Heart left ventricle (tissue), 16 donors: Measurements from ENCODE around the gene GLB1L. TPM values are rescaled to one million over a fixed set of nuclear protein-coding genes. Genes with fewer than 3 reads are reported as not detected.
"Not testable (repeated sequence)": the region's sequence is repeated elsewhere in the genome, so short reads cannot be mapped to it uniquely, and the experiment has no call there.

Source experiments
- ATAC-seq, 4 donors: fragments of 200-7000 bp; cut with Tn5 transposase; one replicate each; pipeline ENCODE4 v1.9.1; 2020 to 2022; ENCODE audit warnings: moderate library complexity in 4 of 4, mild to moderate bottlenecking in 3 of 4, moderate number of reproducible peaks in 1 of 4
- DNase-seq, 5 donors: peaks; one replicate each; pipeline ENCODE4 v3.0.0-alpha.2; 2020
- H3K27ac ChIP-seq, 12 donors: fragments of 200-600 bp; sonication (generic) in 4 of 12; one replicate each; pipeline versions ENCODE4 v1.5.0 to v1.8.0; 2016 to 2022; ENCODE audit warnings: mild to moderate bottlenecking in 2 of 12
- H3K27me3 ChIP-seq, 9 donors: fragments of 200-600 bp; sonication (generic) in 2 of 9; one replicate each; pipeline versions ENCODE4 v1.5.1 to v1.8.0; 2016 to 2022; ENCODE audit warnings: mild to moderate bottlenecking in 3 of 9
- H3K36me3 ChIP-seq, 9 donors: fragments of 200-600 bp; sonication (generic) in 2 of 9; one replicate each; pipeline versions ENCODE4 v1.5.0 to v1.8.0; 2018 to 2022; ENCODE audit warnings: mild to moderate bottlenecking in 2 of 9
- H3K4me1 ChIP-seq, 12 donors: fragments of 200-600 bp; sonication (generic) in 4 of 12; one replicate each; pipeline versions ENCODE4 v1.5.0 to v1.8.0; 2016 to 2022; ENCODE audit warnings: mild to moderate bottlenecking in 3 of 12
- H3K4me3 ChIP-seq, 12 donors: fragments of 200-600 bp; sonication (generic) in 4 of 12; one replicate each; pipeline versions ENCODE4 v1.5.0 to v1.8.0; 2017 to 2022; ENCODE audit warnings: mild to moderate bottlenecking in 9 of 12, moderate library complexity in 4 of 12
- H3K9me3 ChIP-seq, 12 donors: fragments of 200-600 bp; sonication (generic) in 4 of 12; one replicate each; pipeline versions ENCODE4 v1.5.0 to v1.8.0; 2016 to 2022; ENCODE audit warnings: mild to moderate bottlenecking in 1 of 12
- CTCF ChIP-seq, 12 donors: fragments of 200-600 bp; sonication (generic) in 4 of 12; IDR thresholded peaks; one replicate each; pipeline versions ENCODE4 v1.5.0 to v1.8.0; 2018 to 2022; ENCODE audit warnings: antibody characterized with exemption in 12 of 12, mild to moderate bottlenecking in 5 of 12
- POLR2A ChIP-seq, 2 donors: fragments of 450-650 bp; IDR thresholded peaks; one replicate each; pipeline ENCODE4 v1.6.1; 2017; ENCODE audit warnings: antibody characterized with exemption in 2 of 2, mild to moderate bottlenecking in 2 of 2, moderate library complexity in 2 of 2
- WGBS, 4 donors: extraction: QIAGEN DNeasy Blood & Tissue Kit in 2 of 4; methylation state at CpG; one replicate each; pipeline versions ENCODE4 v1.1.5 to v1.1.7; 2013 to 2018; 5-methylcytosine and 5-hydroxymethylcytosine counted together
- intact Hi-C, 10 donors: fragments of 100-400 bp; cut with DNase I; formaldehyde crosslinking; loops; one replicate each; pipeline versions ENCODE4 v1.11.1 to v1.14.2; 2022
- polyA plus RNA-seq, 2 donors: library from polyadenylated mRNA; stranded (reverse); fragments of 200-250 nt; gene quantifications; one replicate each; pipeline ENCODE4 v1.2.3, GENCODE V29; 2013
- total RNA-seq, 9 donors: library from RNA; depleted of rRNA in 2 of 9; stranded (reverse); fragments of >200 nt in 2 of 9; fragmentation: NEBNext Ultra II Directional in 3 of 9; extraction: Animal tissue kit (Norgen Biotek cat#: 25700) in 3 of 9; gene quantifications; one replicate each; pipeline versions ENCODE4 v1.1.0 to v1.2.4, GENCODE V29; 2016 to 2023
- donor health status: ischemic (EF 13 %, LVEDD 7.1; RV severe dilation, severe dysfunction).
- donor health status: healthy with polysubstance abuse.
- donor health status: DM: no; HTN: yes; CAD: no.
- donor health status: DM: no; HTN: no; CAD: no.
- donor health status: ischemic (EF 25% LVEDD 6.9; RV normal size, moderate dysfunction).
- donor health status: ischemic (EF 25% LVEDD 5.7; RV mildly dilated, moderate dysfunction).
- donor health status: healthy.
- donor health status: DM: yes; HTN: yes; CAD: no.
- donor health status: ischemic (EF 35%, LVEDD 5.7; RV mildly dilated, moderate dysfunction).
- donor health status: nonischemic (EF 11% LVEDD 7.7; RV severe dilation, severe dysfunction).
- donor health status: DM: yes; HTN: yes; CAD: no.
- donor health status: PGD.
- donor health status: ischemic (EF 29% LVEDD 5.4; RV normal size, mild dysfunction).
- donor health status: nonischemic (EF 23%, LVEDD 6.1; RV moderate dilation, normal function).

The GLB1L gene
- total and polyA plus RNA-seq, 11 donors, result 1.3 to 7.9 (median 2.4) TPM

- 47 to 56% (median 50%) methylated on average over 16 of the region's 16 CpGs for WGBS, 4 donors
- TF ChIP-seq CTCF (IDR thresholded peaks at IDR 0.05), result no peak
- no peak for TF ChIP-seq POLR2A (IDR thresholded peaks at IDR 0.05)
- H3K36me3 ChIP-seq, result peaks cover 0 to 20% (median 10%) of the 10 kb centered on the region in 9 donors
- DNase-seq, result peak in 4 of 5 donors; percentile 70 to 78 (median 74)
- peaks cover 0 to 23% (median 9%) of the 10 kb centered on the region in 12 donors for H3K4me1 ChIP-seq
- H3K27ac ChIP-seq, result peak overlapping the region in 10 of 12 donors; percentile 13 to 77 (median 62)
- peak; percentile 27 to 71 (median 65) for ATAC-seq
- no peaks in the 10 kb centered on the region for H3K27me3 ChIP-seq
- H3K9me3 ChIP-seq, result no peaks in the 10 kb centered on the region
- H3K4me3 ChIP-seq, result no peak overlapping the region
- intact Hi-C loops, result loop anchor here in 7 of 10 donors (5.0 to 10.0 kb wide), 6 partner anchors 42 to 235 kb away; partner anchors contain the start of genes DNPEP (in 2 of the 7), GLB1L (in 2 of the 7), STK16 (in 2 of the 7) and CNPPD1 (in 1 of the 7)
These were observed 44.5 kb upstream of the GLB1L start for GRCh38 chr2:219289537-219290361.

GRCh38 chr2:219289195-219289536 is 43.9 kb upstream of the GLB1L start:
- no peaks in the 10 kb centered on the region for H3K27me3 ChIP-seq
- H3K4me3 ChIP-seq, result no peak overlapping the region
- intact Hi-C loops, result no loop called here
- H3K4me1 ChIP-seq, result peaks cover 0 to 19% (median 4%) of the 10 kb centered on the region in 12 donors
- peaks cover 0 to 25% (median 16%) of the 10 kb centered on the region in 9 donors for H3K36me3 ChIP-seq
- H3K27ac ChIP-seq, result peak overlapping the region in 9 of 12 donors; percentile 33 to 74 (median 49)
- WGBS, 4 donors, result 55 to 79% (median 71%) methylated on average over 6 of the region's 6 CpGs
- DNase-seq, result peak in 1 of 5 donors; percentile 2
- ATAC-seq, result no peak
- TF ChIP-seq CTCF (IDR thresholded peaks at IDR 0.05) (no peak), POLR2A (IDR thresholded peaks at IDR 0.05) (no peak)
- H3K9me3 ChIP-seq, result no peaks in the 10 kb centered on the region

GRCh38 chr2:219287580-219288265 is 42.5 kb upstream of the GLB1L start:
- Histone ChIP-seq H3K4me3 (no peak overlapping the region), H3K4me1 (peaks cover 0 to 19% (median 3%) of the 10 kb centered on the region in 12 donors), H3K27me3 (no peaks in the 10 kb centered on the region), H3K36me3 (peaks cover 0 to 40% (median 30%) of the 10 kb centered on the region in 9 donors), H3K9me3 (no peaks in the 10 kb centered on the region), H3K27ac (no peak overlapping the region)
- WGBS, 4 donors, result 79 to 86% (median 80%) methylated on average over 10 of the region's 10 CpGs
- TF ChIP-seq CTCF (IDR thresholded peaks at IDR 0.05) (no peak), POLR2A (IDR thresholded peaks at IDR 0.05) (no peak)
- intact Hi-C loops, result no loop called here
- peak in 1 of 5 donors; percentile 15 for DNase-seq
- no peak for ATAC-seq

GRCh38 chr2:219287116-219287440 is 41.8 kb upstream of the GLB1L start:
- ATAC-seq, H3K9me3 ChIP-seq, DNase-seq, H3K4me3 ChIP-seq, intact Hi-C loops, H3K27me3 ChIP-seq: not testable (repeated sequence)
- H3K27ac ChIP-seq, result peak overlapping the region in 1 of 12 donors; percentile 24
- H3K4me1 ChIP-seq, result peaks cover 0 to 19% (median 3%) of the 10 kb centered on the region in 12 donors
- peaks cover 0 to 46% (median 37%) of the 10 kb centered on the region in 9 donors for H3K36me3 ChIP-seq
- WGBS, 4 donors, result 85 to 95% (median 91%) methylated on average over 6 of the region's 6 CpGs
